Fibroblast of the aortic adventitia (primary cell): ENCODE results near the gene DNAJC30. TPM values are rescaled to one million over a fixed set of nuclear protein-coding genes. Genes with fewer than 3 reads are reported as not detected.
A peak's percentile ranks its signal among the peaks of the same experiment; 100 is the strongest.

Experiments used
- DNase-seq: peaks from one replicate; pipeline ENCODE4 v3.0.0-alpha.2; 2010; ENCODE audit warnings: low read depth
- H3K4me3 ChIP-seq: 2 replicates; pipeline ENCODE4 v1.5.1; 2011; ENCODE audit warnings: low read depth, mild to moderate bottlenecking, control low read depth, low read length, moderate library complexity
- total RNA-seq: library from RNA; depleted of rRNA; stranded (reverse); fragments of >200 nt; gene quantifications from 2 replicates; pipeline ENCODE4 v1.2.3, GENCODE V29; 2012; ENCODE audit warnings: low replicate concordance
- TF ChIP-seq, protein P1 (sequence below): IDR thresholded peaks from 2 replicates; pipeline ENCODE4 v1.5.1; 2011; ENCODE audit warnings: mild to moderate bottlenecking, low read length, control low read depth, inconsistent platforms; ENCODE audit not compliant: insufficient read depth

DNAJC30 gene
- total RNA-seq, 1 donor: 3.4 TPM

DNA sequence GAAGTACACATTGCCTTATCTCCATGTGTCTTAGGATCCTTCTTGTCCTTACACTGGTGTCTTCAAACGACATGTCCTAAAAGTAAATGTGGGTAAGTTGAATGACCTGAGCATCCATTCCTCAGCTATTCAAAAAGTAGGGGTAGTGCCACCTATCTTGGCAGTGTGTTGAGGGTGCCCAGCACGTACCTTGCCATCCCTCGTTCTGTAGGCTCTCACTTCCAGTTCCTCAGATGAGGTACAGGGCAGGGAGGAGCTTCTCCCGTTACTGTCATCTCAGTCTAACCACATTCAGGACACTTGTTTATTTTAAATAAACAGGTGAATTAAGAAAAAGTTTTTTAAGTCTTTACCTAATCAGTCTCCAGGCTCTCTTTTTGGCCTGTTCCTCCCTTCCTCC is 13.1 kb upstream of the DNAJC30 start:
- TF ChIP-seq, protein P1, sequence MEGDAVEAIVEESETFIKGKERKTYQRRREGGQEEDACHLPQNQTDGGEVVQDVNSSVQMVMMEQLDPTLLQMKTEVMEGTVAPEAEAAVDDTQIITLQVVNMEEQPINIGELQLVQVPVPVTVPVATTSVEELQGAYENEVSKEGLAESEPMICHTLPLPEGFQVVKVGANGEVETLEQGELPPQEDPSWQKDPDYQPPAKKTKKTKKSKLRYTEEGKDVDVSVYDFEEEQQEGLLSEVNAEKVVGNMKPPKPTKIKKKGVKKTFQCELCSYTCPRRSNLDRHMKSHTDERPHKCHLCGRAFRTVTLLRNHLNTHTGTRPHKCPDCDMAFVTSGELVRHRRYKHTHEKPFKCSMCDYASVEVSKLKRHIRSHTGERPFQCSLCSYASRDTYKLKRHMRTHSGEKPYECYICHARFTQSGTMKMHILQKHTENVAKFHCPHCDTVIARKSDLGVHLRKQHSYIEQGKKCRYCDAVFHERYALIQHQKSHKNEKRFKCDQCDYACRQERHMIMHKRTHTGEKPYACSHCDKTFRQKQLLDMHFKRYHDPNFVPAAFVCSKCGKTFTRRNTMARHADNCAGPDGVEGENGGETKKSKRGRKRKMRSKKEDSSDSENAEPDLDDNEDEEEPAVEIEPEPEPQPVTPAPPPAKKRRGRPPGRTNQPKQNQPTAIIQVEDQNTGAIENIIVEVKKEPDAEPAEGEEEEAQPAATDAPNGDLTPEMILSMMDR: no peak
- no peak overlapping the region for H3K4me3 ChIP-seq
- no peak for DNase-seq

- TF ChIP-seq, protein P1: no peak
Measured at GRCh38 chr7:73690646-73691045, 7.4 kb upstream of the DNAJC30 start.

GRCh38 chr7:73688288-73688687 is 5.0 kb upstream of the DNAJC30 start:
- no peak for DNase-seq
- no peak overlapping the region for H3K4me3 ChIP-seq
- TF ChIP-seq, protein P1: no peak

More at GRCh38 chr7:73690646-73691045, 7.4 kb upstream of the DNAJC30 start:
- H3K4me3 ChIP-seq: no peak overlapping the region
- no peak for DNase-seq

DNA sequence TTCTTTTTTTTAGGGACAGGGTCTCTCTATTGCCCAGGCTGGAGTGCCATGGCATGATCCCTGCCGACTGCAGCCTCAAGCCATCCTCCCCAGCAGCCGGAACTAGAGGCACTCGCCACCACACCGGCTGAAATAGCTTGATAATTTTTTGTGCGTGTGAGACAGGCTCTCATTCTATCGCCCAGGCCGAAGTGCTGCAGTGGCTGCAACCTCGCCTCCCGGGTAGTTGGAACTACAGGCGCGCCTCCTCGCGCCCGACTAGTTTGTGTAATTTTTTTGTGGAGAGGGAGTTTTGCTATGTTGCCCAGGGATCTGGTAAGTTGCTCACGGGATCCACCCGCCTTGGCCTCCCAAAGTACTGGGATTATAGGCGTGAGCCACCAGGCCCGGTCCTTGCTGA is 2.1 kb upstream of the DNAJC30 start:
- no peak overlapping the region for H3K4me3 ChIP-seq
- TF ChIP-seq, protein P1: no peak

GRCh38 chr7:73683788-73684693 is 788 bp upstream of the DNAJC30 start:
- TF ChIP-seq, protein P1: no peak
- H3K4me3 ChIP-seq: peak overlapping the region; percentile 96
- DNase-seq: peak; percentile 24

More for the DNA sequence above, 2.1 kb upstream of the DNAJC30 start:
- no peak for DNase-seq

GRCh38 chr7:73682745-73683055 is 553 bp downstream of the DNAJC30 start:
- DNase-seq: no peak
- peak overlapping the region; percentile 96 for H3K4me3 ChIP-seq
- TF ChIP-seq, protein P1: no peak
